CD4-positive, alpha-beta T cell (primary cell): ENCODE measurements around the gene KAT2B. TPM values are rescaled to one million over a fixed set of nuclear protein-coding genes. Genes with fewer than 3 reads are reported as not detected.

ENCODE experiments used
- ATAC-seq: fragments of 200-7000 bp; cut with Tn5 transposase; one replicate; pipeline ENCODE4 v1.10.0; 2022; ENCODE audit warnings: mild to moderate bottlenecking; ENCODE audit not compliant: poor library complexity
- CTCF ChIA-PET: fragments of 350-600 bp; sonication (Branson Sonifier 250); formaldehyde crosslinking; loops from one replicate; lab custom pipeline; 2021; ENCODE audit warnings: antibody characterized with exemption, inconsistent platforms; lab: Charles Lee
- POLR2A ChIA-PET: fragments of 350-600 bp; sonication (Branson Sonifier 250); formaldehyde crosslinking; loops from one replicate; lab custom pipeline; 2021; ENCODE audit warnings: antibody characterized with exemption, inconsistent platforms; lab: Charles Lee
- DNase-seq, 14 experiments: peaks; one replicate each; pipeline ENCODE4 v3.0.0-alpha.2; 2013 to 2020; ENCODE audit warnings: mixed read lengths in 2 of 14
- H3K27ac ChIP-seq, 2 donors: one replicate each; pipeline versions ENCODE4 v1.5.1 to v1.7.0; 2013; ENCODE audit warnings: low read length in 2 of 2, low read depth in 1 of 2, mild to moderate bottlenecking in 1 of 2
- H3K27me3 ChIP-seq, 2 experiments: 1 replicate in 1 of 2; 2 replicates in 1 of 2; pipeline versions ENCODE4 v1.6.1 to v1.7.0; 2013; ENCODE audit warnings: low read length in 2 of 2, control low read depth in 1 of 2, mild to moderate bottlenecking in 1 of 2, moderate library complexity in 1 of 2; ENCODE audit not compliant: insufficient read depth in 2 of 2, control insufficient read depth in 1 of 2
- H3K36me3 ChIP-seq: one replicate; pipeline ENCODE4 v1.6.1; 2013; ENCODE audit warnings: low read length, control low read depth; ENCODE audit not compliant: insufficient read depth
- H3K4me1 ChIP-seq: one replicate; pipeline ENCODE4 v1.6.1; 2013; ENCODE audit warnings: low read length, control low read depth; ENCODE audit not compliant: insufficient read depth
- H3K4me3 ChIP-seq: one replicate; pipeline ENCODE4 v1.5.1; 2013; ENCODE audit warnings: mild to moderate bottlenecking, low read length, moderate library complexity
- H3K9me3 ChIP-seq, 2 experiments: 1 replicate in 1 of 2; 2 replicates in 1 of 2; pipeline versions ENCODE4 v1.6.1 to v1.7.0; 2013; ENCODE audit warnings: low read length in 2 of 2, mild to moderate bottlenecking in 2 of 2, control low read depth in 1 of 2, moderate library complexity in 1 of 2; ENCODE audit not compliant: control insufficient read depth in 1 of 2, insufficient read depth in 1 of 2
- H3K27ac Mint-ChIP-seq: one replicate; pipeline ENCODE4 v1.8.0; 2020; ENCODE audit warnings: mixed read lengths
- H3K27me3 Mint-ChIP-seq: one replicate; pipeline ENCODE4 v1.8.0; 2021; ENCODE audit warnings: mixed read lengths
- H3K36me3 Mint-ChIP-seq: one replicate; pipeline ENCODE4 v1.8.0; 2021; ENCODE audit warnings: low read depth, mixed read lengths
- H3K4me1 Mint-ChIP-seq: one replicate; pipeline ENCODE4 v1.8.0; 2021; ENCODE audit warnings: low read depth, mixed read lengths
- H3K4me3 Mint-ChIP-seq: one replicate; pipeline ENCODE4 v1.8.0; 2020; ENCODE audit warnings: mild to moderate bottlenecking, mixed read lengths
- H3K9me3 Mint-ChIP-seq: one replicate; pipeline ENCODE4 v1.8.0; 2020; ENCODE audit warnings: mixed read lengths
- intact Hi-C, 2 experiments: fragments of 100-400 bp; cut with DNase I in 1 of 2; cut with micrococcal nuclease in 1 of 2; formaldehyde crosslinking; loops; one replicate each; pipeline versions ENCODE4 v1.15.1 to v1.9.0; 2023 to 2025; cut with DNase I, micrococcal nuclease
- total RNA-seq, 174 experiments: library from RNA in 2 of 174; stranded (reverse) in 2 of 174; gene quantifications; one replicate each; pipeline ENCODE4 v1.2.3 and lab custom pipeline; 2021 to 2026
- TF ChIP-seq, protein P1 (sequence below): fragments of 200-600 bp; IDR thresholded peaks from one replicate; pipeline ENCODE4 v1.8.0; 2022; ENCODE audit warnings: antibody characterized with exemption, mild to moderate bottlenecking

The KAT2B gene
- total RNA-seq, 2 experiments from 2014 or later = 50.9 to 54.4 TPM

DNA sequence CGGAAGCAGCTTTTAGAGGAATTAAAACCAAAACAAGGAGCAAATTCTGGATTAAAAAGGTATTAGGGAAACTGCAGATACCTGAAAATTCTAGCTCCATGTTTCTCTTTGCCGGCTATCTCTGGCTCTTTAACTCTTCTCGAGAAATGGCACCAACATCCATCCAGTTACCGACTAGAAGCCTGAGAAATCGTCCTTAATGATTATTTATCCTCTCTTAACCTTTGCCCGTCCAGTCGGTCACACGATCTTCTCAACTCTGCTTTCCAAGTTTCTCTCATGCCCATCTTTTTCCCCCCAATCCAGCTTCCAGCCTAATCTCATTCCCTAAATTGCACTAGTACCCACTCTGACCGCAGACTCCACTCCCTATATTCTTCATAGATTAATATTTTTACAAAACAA lies 146.4 kb downstream of the KAT2B start:
- intact Hi-C loops = loop anchor here (1.0 to 2.0 kb wide), 4 partner anchors 144 to 240 kb away; partner anchors contain the start of genes RAB5A (in 2 of the 2) and KAT2B (in 1 of the 2)
- no peaks in the 10 kb centered on the region for H3K36me3 ChIP-seq
- H3K4me3 ChIP-seq = peak overlapping the region; percentile 81
- no peak overlapping the region for H3K27ac Mint-ChIP-seq
- TF ChIP-seq, protein P1, sequence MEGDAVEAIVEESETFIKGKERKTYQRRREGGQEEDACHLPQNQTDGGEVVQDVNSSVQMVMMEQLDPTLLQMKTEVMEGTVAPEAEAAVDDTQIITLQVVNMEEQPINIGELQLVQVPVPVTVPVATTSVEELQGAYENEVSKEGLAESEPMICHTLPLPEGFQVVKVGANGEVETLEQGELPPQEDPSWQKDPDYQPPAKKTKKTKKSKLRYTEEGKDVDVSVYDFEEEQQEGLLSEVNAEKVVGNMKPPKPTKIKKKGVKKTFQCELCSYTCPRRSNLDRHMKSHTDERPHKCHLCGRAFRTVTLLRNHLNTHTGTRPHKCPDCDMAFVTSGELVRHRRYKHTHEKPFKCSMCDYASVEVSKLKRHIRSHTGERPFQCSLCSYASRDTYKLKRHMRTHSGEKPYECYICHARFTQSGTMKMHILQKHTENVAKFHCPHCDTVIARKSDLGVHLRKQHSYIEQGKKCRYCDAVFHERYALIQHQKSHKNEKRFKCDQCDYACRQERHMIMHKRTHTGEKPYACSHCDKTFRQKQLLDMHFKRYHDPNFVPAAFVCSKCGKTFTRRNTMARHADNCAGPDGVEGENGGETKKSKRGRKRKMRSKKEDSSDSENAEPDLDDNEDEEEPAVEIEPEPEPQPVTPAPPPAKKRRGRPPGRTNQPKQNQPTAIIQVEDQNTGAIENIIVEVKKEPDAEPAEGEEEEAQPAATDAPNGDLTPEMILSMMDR = no peak
- H3K9me3 Mint-ChIP-seq = no peaks in the 10 kb centered on the region
- H3K9me3 ChIP-seq = no peaks in the 10 kb centered on the region
- ChIA-PET POLR2A (interaction anchor here (0.6 to 2.4 kb wide), 14 partner anchors 9 to 239 kb away, joined by 3 to 29 read pairs (median 4); partner anchors contain the start of genes KAT2B and RAB5A), CTCF (interaction anchor here (1.0 kb wide), 1 partner anchor 146 kb away, joined by 3 read pairs; the partner anchor contains the start of gene KAT2B)
- H3K27ac ChIP-seq = peak overlapping the region; percentile 92 to 97
- peaks cover 26% of the 10 kb centered on the region for H3K4me1 ChIP-seq
- H3K4me3 Mint-ChIP-seq = no peak overlapping the region
- no peaks in the 10 kb centered on the region for H3K27me3 ChIP-seq
- ATAC-seq (peak; percentile 1), DNase-seq (no peak)
- no peaks in the 10 kb centered on the region for H3K4me1 Mint-ChIP-seq
- no peaks in the 10 kb centered on the region for H3K36me3 Mint-ChIP-seq
- H3K27me3 Mint-ChIP-seq = no peaks in the 10 kb centered on the region

DNA sequence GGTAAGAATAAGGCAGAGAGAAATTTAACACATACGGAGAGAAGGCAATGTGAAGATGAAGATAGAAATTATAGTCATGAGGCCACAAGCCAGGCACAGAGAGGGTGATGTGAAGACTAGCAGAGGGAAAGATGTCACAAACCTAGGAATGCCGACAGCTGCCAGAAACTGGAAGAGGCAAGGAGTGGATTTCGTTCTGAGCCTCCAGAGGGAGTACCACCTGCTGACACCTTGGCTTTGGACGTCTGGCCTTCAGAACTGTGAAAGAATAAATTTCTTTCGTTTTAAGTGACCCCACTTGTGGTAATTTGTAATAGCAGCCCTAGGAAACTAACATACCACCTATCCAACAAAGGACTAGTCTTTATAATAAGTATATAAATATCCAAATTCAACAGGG lies 150.7 kb downstream of the KAT2B start:
- ATAC-seq = no peak
- ChIA-PET POLR2A (no interaction called here), CTCF (no interaction called here)
- H3K9me3 Mint-ChIP-seq = no peaks in the 10 kb centered on the region
- Histone ChIP-seq H3K27ac (no peak overlapping the region), H3K4me3 (no peak overlapping the region), H3K36me3 (no peaks in the 10 kb centered on the region), H3K9me3 (no peaks in the 10 kb centered on the region), H3K4me1 (peaks cover 18% of the 10 kb centered on the region), H3K27me3 (no peaks in the 10 kb centered on the region)
- H3K4me1 Mint-ChIP-seq = no peaks in the 10 kb centered on the region
- intact Hi-C loops = no loop called here
- no peaks in the 10 kb centered on the region for H3K27me3 Mint-ChIP-seq
- no peaks in the 10 kb centered on the region for H3K36me3 Mint-ChIP-seq
- no peak overlapping the region for H3K4me3 Mint-ChIP-seq
- H3K27ac Mint-ChIP-seq = no peak overlapping the region
- no peak for DNase-seq
- TF ChIP-seq, protein P1 = no peak

DNA sequence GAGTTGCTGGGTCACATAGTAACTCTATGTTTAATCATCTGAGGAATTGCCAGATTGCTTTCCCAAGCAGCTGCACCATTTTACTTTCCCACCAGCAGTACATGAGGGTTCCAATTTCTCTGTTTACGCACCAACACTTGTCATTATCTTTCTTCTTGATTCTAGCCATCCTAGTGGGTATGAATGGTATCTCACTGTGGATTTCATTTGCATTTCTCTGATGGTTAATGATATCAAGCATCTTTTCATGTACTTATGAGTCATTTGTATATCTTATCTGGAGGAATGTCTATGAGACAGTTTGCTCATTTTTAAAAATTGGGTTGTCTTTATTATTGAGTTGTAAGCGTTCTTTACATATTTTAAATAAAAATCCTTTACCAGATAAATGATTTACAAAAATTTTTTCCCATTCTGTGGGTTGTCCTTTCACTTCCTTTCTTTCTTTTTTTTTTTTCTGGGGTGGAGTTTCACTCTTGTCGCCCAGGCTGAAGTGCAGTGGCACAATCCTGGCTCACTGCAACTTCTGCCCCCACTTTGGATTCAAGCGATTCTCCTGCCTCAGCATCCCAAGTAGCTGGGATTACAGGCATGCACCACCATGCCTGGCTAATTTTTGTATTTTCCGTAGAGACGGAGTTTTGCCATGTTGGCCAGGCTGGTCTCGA lies 154.7 kb downstream of the KAT2B start:
- Mint-ChIP-seq H3K27ac (no peak overlapping the region), H3K4me1 (peaks cover 10% of the 10 kb centered on the region), H3K27me3 (no peaks in the 10 kb centered on the region), H3K36me3 (no peaks in the 10 kb centered on the region), H3K4me3 (no peak overlapping the region), H3K9me3 (no peaks in the 10 kb centered on the region)
- Histone ChIP-seq H3K4me1 (peaks cover 4% of the 10 kb centered on the region), H3K27ac (no peak overlapping the region), H3K9me3 (no peaks in the 10 kb centered on the region), H3K27me3 (no peaks in the 10 kb centered on the region), H3K36me3 (no peaks in the 10 kb centered on the region), H3K4me3 (no peak overlapping the region)
- no peak for DNase-seq
- TF ChIP-seq, protein P1 = no peak
- no peak for ATAC-seq
- ChIA-PET POLR2A (no interaction called here), CTCF (no interaction called here)
- intact Hi-C loops = no loop called here
